Measurements from ENCODE around the gene XPO4.

The XPO4 gene

DNA sequence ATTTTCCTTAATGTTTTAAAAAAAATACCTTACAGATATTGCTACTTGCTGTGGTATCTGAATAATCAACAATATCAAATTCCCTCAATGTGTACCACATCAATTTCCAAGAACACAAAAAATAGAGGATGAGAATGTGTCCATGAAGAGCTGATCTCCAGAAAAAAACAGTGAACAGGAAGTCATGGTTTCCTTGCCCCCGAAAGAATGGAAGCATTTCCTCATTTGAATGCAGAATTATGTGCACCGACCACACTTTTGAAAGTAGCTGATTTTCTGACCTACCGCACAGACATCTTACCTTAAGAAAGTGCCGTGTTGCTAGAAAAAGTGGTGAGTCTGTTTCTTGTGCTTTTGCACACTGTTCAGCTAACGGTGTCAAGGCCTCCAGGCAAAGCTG lies 115.4 kb downstream of the XPO4 start:
- no peaks in the 10 kb centered on the region for H3K79me2 ChIP-seq (ENCODE audit: control insufficient read depth, low read length)
- no peaks in the 10 kb centered on the region for H4K20me1 ChIP-seq (ENCODE audit: control insufficient read depth, insufficient read depth, low read depth, low read length)
- no peak overlapping the region for H3K4me2 ChIP-seq (ENCODE audit: low read length)
- H3F3A ChIP-seq (ENCODE audit: control insufficient read depth, insufficient read depth): peaks cover 5% of the 10 kb centered on the region; the same call in 1 of the 2 replicates
- H3K27me3 ChIP-seq (ENCODE audit: control insufficient read depth, low read length): no peaks in the 10 kb centered on the region
- no peak overlapping the region for H3K27ac ChIP-seq (ENCODE audit: low read depth, low read length)
- no peaks in the 10 kb centered on the region for H3K4me1 ChIP-seq (ENCODE audit: control insufficient read depth, low read length)
- H3K36me3 ChIP-seq (ENCODE audit: control insufficient read depth, low read length): peaks cover 62% of the 10 kb centered on the region
- no peak for TF ChIP-seq EZH2phosphoT487 (IDR thresholded peaks at IDR 0.05; ENCODE audit: borderline replicate concordance, low read length)
- TF ChIP-seq, protein P1, sequence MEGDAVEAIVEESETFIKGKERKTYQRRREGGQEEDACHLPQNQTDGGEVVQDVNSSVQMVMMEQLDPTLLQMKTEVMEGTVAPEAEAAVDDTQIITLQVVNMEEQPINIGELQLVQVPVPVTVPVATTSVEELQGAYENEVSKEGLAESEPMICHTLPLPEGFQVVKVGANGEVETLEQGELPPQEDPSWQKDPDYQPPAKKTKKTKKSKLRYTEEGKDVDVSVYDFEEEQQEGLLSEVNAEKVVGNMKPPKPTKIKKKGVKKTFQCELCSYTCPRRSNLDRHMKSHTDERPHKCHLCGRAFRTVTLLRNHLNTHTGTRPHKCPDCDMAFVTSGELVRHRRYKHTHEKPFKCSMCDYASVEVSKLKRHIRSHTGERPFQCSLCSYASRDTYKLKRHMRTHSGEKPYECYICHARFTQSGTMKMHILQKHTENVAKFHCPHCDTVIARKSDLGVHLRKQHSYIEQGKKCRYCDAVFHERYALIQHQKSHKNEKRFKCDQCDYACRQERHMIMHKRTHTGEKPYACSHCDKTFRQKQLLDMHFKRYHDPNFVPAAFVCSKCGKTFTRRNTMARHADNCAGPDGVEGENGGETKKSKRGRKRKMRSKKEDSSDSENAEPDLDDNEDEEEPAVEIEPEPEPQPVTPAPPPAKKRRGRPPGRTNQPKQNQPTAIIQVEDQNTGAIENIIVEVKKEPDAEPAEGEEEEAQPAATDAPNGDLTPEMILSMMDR (IDR thresholded peaks at IDR 0.05; ENCODE audit: low read depth, low read length, poor library complexity, severe bottlenecking): no peak
- no peaks in the 10 kb centered on the region for H3K9me2 ChIP-seq (replicated peaks; ENCODE audit: control insufficient read depth, low read length)
- H3K4me3 ChIP-seq (ENCODE audit: low read length): no peak overlapping the region
- no peaks in the 10 kb centered on the region for H3K9me3 ChIP-seq (ENCODE audit: control insufficient read depth, insufficient read depth, low read length)

DNA sequence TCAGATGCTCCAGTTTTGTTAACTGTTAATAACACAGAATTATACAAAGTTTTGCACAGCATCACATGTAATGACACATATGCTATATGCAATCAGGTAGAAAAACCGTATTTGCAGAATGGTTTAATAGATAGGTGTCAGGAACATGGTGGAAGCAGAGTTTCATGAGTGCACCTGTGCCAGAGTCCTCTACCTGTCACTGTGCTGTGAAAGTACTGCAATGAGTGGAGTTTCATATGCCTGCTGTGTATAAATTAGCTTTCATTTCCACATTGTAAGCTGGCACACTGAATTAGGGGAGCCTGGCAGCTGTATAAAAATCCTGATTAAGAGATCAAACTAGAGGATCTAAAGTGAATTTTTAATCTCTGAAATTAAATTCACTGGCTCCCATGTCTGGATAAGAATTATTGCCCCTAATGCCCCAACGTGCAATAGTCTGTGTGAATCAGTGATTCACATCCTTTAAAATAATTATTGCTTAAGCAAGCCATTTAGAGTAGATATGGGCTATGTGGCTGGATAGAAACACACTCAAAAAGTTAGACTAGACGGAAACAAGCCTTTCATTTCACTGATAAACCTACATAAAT lies 120.3 kb downstream of the XPO4 start:
- Histone ChIP-seq H3K27ac (ENCODE audit: low read depth, low read length) (no peak overlapping the region), H3K36me3 (ENCODE audit: control insufficient read depth, low read length) (peaks cover 58% of the 10 kb centered on the region), H3K4me3 (ENCODE audit: low read length) (no peak overlapping the region), H4K20me1 (ENCODE audit: control insufficient read depth, insufficient read depth, low read depth, low read length) (no peaks in the 10 kb centered on the region), H3K79me2 (ENCODE audit: control insufficient read depth, low read length) (no peaks in the 10 kb centered on the region), H3K27me3 (ENCODE audit: control insufficient read depth, low read length) (no peaks in the 10 kb centered on the region), H3K4me1 (ENCODE audit: control insufficient read depth, low read length) (no peaks in the 10 kb centered on the region), H3F3A (ENCODE audit: control insufficient read depth, insufficient read depth) (peaks cover 3% of the 10 kb centered on the region; the same call in 1 of the 2 replicates), H3K4me2 (ENCODE audit: low read length) (no peak overlapping the region), H3K9me2 (replicated peaks; ENCODE audit: control insufficient read depth, low read length) (no peaks in the 10 kb centered on the region), H3K9me3 (ENCODE audit: control insufficient read depth, insufficient read depth, low read length) (no peaks in the 10 kb centered on the region)
- TF ChIP-seq, protein P1 (IDR thresholded peaks at IDR 0.05; ENCODE audit: low read depth, low read length, poor library complexity, severe bottlenecking): no peak
- no peak for TF ChIP-seq EZH2phosphoT487 (IDR thresholded peaks at IDR 0.05; ENCODE audit: borderline replicate concordance, low read length)

DNA sequence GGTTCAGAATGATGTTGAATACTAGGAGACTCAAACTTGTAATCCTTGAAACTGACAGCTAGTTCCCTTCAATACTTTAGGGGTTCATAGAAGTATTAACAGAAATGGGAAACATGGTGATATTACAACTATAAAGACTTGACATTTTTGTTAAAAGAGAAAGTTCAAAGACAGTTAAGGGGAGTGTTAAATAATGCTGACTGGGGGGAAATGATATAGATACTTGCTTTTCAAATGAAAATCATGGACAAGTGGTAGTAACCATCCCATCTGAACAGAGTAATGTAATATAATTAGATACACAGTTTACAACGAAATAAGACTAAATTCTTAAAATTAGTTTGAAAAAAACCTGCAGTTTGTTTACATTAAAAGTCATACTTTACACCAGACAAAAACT lies 122.2 kb downstream of the XPO4 start:
- H3F3A ChIP-seq (ENCODE audit: control insufficient read depth, insufficient read depth): peaks cover 14% of the 10 kb centered on the region
- H3K4me1 ChIP-seq (ENCODE audit: control insufficient read depth, low read length): no peaks in the 10 kb centered on the region
- TF ChIP-seq EZH2phosphoT487 (IDR thresholded peaks at IDR 0.05; ENCODE audit: borderline replicate concordance, low read length): no peak
- TF ChIP-seq, protein P1 (IDR thresholded peaks at IDR 0.05; ENCODE audit: low read depth, low read length, poor library complexity, severe bottlenecking): no peak
- no peak overlapping the region for H3K4me2 ChIP-seq (ENCODE audit: low read length)
- no peaks in the 10 kb centered on the region for H3K27me3 ChIP-seq (ENCODE audit: control insufficient read depth, low read length)
- no peak overlapping the region for H3K4me3 ChIP-seq (ENCODE audit: low read length)
- H4K20me1 ChIP-seq (ENCODE audit: control insufficient read depth, insufficient read depth, low read depth, low read length): no peaks in the 10 kb centered on the region
- H3K79me2 ChIP-seq (ENCODE audit: control insufficient read depth, low read length): no peaks in the 10 kb centered on the region
- no peaks in the 10 kb centered on the region for H3K9me3 ChIP-seq (ENCODE audit: control insufficient read depth, insufficient read depth, low read length)
- H3K27ac ChIP-seq (ENCODE audit: low read depth, low read length): no peak overlapping the region
- H3K36me3 ChIP-seq (ENCODE audit: control insufficient read depth, low read length): peaks cover 52% of the 10 kb centered on the region
- no peaks in the 10 kb centered on the region for H3K9me2 ChIP-seq (replicated peaks; ENCODE audit: control insufficient read depth, low read length)

All from DOHH2 (cell line).